ENCODE results near the gene SYTL4. TPM values are rescaled to one million over a fixed set of nuclear protein-coding genes. Genes with fewer than 3 reads are reported as not detected.

SYTL4 gene
- total RNA-seq (2022; extraction: Qiagen RNA extraction), result 1.8 to 3.3 TPM (median 2.5 TPM) in 5 replicates

GRCh38 chrX:100731441-100732281, at the start of gene SYTL4:
TSS of gene SYTL4 (minus strand) at chrX:100732121. CDS start at chrX:100702037, 30,084 bp downstream.

GRCh38 chrX:100643956-100644860, 87.7 kb downstream of the SYTL4 start, which contains the start of gene SRPX2:
TSS of gene SRPX2 (plus strand) at chrX:100644199. CDS start at chrX:100646323, 2,124 bp downstream.

GRCh38 chrX:100636321-100636991, 95.5 kb downstream of the SYTL4 start, which contains the start of gene TSPAN6:
TSS of gene TSPAN6 (minus strand) at chrX:100636806. CDS start at chrX:100636694, 112 bp downstream.

Other genes with a start within 250 kb of the SYTL4 start
- not detected in 5 replicates for gene TNMD, start 147.2 kb downstream of the SYTL4 start, total RNA-seq (2022; extraction: Qiagen RNA extraction)
- 35.0 to 45.4 TPM (median 36.2 TPM) in 5 replicates for gene TSPAN6, start 95.3 kb downstream of the SYTL4 start, total RNA-seq (2022; extraction: Qiagen RNA extraction)
- 1.8 to 3.7 TPM (median 2.5 TPM) in 5 replicates for gene SRPX2, start 87.9 kb downstream of the SYTL4 start, total RNA-seq (2022; extraction: Qiagen RNA extraction)
- 29.3 to 35.7 TPM (median 30.9 TPM) in 5 replicates for gene CSTF2, start 88.3 kb upstream of the SYTL4 start, total RNA-seq (2022; extraction: Qiagen RNA extraction)
- 0.06 to 0.18 TPM (median 0.10 TPM) in 3 of 5 replicates, not detected in the others for gene NOX1, start 142.2 kb upstream of the SYTL4 start, total RNA-seq (2022; extraction: Qiagen RNA extraction)
- 0.73 to 0.94 TPM (median 0.91 TPM) in 5 replicates for gene XKRX, start 196.8 kb upstream of the SYTL4 start, total RNA-seq (2022; extraction: Qiagen RNA extraction)
- 0.09 to 0.19 TPM (median 0.17 TPM) in 5 replicates for gene ARL13A, start 237.6 kb upstream of the SYTL4 start, total RNA-seq (2022; extraction: Qiagen RNA extraction)

Measured in A549 treated with AZD2906 at 1 μM for 4 hours (cell line).